HG02943 (cell line): ENCODE measurements around the gene MAN2B2.

Experiments
- ATAC-seq: cut with Tn5 transposase; IDR thresholded peaks from one replicate; pipeline ENCODE4 v1.9.1; 2021; ENCODE audit warnings: mild to moderate bottlenecking, low read depth, moderate library complexity; ENCODE audit not compliant: unreplicated experiment

MAN2B2 gene

DNA sequence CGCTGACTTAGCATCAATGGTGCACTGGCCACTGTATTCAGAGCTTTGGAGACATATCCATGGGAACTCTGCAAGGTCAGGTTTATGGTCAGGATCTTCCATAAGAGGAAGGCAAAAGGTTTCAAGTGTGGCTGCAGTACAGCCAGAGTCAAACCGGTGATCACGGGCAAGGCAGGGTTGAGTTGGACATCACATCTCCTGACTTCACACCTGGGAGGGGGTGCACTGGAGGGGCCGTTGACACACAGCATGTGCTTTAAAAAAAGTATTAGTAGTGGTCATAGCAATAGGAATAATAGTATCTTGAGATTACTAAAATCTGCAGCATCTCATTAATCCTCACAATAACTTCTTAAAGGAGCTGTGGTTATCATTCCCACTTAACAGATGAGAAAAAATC lies 28.9 kb upstream of the MAN2B2 start:
- no peak for ATAC-seq

GRCh38 chr4:6546681-6547447 lies 28.1 kb upstream of the MAN2B2 start:
- ATAC-seq, result no peak

DNA sequence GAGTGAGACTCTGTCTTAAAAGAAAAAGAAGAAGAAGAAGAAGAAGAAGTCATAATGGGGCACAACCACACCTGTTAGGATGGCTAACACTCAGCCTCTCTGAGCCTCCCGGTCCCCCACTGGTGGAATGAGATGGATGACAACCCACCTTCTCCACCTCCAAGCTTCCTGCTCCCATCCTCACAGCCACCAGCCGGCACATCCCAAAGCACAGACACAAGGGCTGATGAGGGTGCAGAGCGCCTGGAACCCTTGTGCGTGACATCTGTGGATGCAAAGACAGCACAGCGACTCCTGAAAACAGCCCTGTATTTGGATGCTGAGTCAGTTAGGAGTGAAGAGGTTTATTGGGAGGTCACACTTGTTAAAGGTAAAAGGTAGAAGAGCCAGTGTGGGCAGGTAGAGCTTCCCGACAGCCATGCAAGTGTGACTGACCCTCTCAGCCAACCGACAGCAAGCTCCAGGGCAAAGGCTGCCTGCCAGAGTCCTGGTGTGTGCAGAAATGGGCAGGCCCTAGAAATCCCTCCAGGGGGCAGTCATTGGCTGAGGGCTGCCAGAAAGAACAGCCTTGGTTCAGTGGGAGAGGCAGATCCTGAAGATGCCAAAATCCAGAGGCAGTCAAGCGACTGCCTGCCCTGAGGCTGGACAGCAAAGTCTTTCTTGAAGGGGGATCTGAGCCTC lies 26.6 kb upstream of the MAN2B2 start:
- no peak for ATAC-seq

DNA sequence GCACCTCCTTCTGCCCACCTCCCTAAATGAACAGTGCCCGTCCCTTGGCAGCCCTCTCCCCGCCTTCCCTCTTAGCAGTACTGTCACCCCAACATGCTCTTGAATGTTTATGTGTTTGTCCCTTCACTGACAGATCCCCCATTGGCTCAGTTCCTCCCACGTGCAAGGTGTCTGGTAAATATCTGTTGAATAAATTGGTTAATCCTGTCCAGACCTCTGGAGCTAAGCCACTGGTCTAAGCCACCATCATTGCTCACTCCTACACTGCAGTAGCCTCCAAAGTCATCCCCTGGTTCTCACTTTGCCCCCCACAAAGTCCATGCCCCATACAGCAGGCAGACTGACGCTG lies 26.1 kb upstream of the MAN2B2 start:
- no peak for ATAC-seq

DNA sequence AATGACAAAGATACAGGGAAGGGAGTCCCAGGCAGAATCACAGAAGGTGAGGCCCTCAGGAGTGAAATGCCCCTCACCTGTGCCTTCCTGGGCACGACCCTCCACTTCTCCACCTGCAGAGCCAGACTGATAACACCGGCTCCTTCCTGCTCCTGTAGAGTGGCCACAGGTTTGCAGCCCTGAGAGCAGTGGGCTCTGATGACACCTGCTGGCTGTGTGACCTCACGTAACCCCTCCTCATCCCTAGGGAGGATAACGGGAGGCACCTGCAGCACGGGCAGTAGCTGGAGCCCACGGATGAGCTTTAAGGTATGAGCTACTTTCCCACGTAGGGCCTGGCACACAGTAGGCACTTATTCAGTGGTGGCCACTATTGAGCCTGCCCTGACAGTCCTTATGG lies 25.5 kb upstream of the MAN2B2 start:
- ATAC-seq, result no peak

DNA sequence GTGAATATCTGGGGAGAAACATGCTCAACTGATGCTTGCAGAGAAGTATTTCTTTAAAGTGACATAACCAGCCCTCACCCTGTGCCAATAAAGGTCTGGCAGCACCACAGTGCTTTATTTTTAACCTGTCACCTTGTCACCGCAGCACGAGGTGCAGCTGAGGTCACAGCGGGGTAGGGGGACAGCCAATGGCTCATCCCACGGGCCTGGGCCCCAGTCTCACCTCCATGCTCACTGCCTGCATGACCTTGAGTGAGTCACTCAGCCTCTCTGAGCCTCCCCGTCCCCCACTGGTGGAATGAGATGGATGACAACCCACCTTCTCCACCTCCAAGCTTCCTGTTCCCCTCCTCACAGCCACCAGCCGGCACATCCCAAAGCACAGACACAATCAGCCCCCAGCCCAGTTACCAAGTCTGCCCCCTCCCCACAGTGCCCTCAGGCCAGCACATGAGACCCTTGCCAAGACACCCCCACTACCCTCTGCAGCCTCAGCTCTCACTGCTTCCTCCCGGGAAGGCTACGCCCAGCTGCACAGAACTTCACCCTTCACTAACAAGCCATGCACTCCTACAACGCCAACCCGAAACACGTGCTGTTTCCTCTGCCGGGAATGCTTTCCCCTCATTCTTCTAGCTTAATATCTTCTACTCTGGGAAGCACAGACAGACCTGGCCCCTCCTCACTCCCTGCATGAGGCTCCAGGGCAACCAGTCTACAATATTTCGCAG lies 24.9 kb upstream of the MAN2B2 start:
- no peak for ATAC-seq

GRCh38 chr4:6550821-6551220 lies 24.2 kb upstream of the MAN2B2 start:
- ATAC-seq, result no peak

DNA sequence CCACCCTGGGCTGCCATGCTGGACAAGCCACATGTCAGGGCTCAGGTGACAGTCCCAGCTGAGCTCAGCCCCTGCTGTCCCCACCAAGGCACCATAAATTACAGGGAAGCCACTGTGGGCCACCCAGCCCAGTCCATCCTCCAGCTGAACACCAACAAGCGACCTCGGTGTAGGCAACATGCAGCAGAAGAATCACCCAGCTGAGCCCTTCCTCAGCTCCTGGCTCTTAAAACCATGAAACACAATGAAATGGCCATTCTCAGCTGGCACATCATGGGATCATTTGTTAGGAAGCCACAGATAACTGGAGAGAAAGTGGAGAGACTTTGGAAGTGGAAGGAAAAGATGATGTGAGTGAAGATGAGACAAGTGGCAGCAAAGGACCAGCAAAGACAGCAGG lies 23.3 kb upstream of the MAN2B2 start:
- ATAC-seq, result no peak

DNA sequence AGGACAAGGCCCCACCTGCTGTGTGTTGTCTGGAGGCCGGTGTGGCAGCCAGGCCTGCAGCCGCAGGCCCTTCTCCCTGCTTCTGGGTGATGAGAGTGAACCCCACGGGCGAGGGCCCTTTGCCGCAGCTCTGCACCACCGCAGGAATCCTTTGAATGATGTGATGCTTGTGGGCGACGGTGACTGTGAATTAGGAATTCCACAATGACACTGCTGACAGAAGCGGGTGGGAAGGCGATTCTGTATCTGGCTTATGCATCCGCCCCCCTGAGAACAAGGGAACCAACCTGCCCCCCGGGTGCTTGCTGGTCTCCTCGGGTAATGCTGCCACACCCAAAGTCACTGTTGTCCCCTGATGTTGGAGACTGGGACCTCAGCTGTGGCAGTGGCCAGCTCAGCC lies 19.5 kb upstream of the MAN2B2 start:
- ATAC-seq, result no peak

DNA sequence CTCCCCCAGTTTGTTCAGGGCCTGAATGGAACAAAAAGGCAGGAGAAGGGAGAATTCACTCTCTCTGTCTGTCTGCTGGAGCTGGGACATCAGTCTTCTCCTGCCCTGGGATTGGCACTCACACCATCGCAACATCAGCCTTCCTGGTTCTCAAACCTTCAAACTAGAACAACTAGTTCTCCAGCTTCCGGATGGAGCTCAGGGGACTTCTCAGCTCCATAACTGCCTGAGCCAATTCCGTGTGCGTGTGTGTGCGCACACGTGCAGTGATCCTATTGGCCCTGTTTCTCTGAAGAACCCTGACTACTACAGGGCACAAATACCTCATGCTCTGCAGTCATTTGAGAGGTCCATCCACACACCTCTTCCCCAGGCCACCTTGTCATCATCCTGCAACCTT lies 18.7 kb upstream of the MAN2B2 start:
- ATAC-seq, result no peak

GRCh38 chr4:6557185-6557584 lies 17.8 kb upstream of the MAN2B2 start:
- ATAC-seq, result no peak

DNA sequence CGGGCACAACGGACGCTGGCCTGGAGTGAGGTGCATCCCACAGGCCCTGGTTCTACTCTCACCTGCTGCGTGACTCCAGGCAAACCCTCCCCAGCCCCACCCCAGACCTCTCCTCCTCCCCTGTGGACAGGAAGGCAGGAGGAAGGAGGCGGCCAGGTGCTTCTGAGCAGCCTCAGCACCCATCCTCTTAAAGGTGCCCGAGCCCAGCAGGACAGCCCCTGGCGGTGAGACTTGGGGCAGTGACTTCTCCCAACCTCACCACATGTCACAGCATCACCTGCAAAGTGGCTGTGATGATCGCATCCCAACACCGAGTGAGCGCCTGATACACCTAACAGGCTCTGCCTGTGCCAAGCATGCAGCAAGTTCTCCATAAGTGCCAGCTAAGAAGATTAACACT lies 17.1 kb upstream of the MAN2B2 start:
- no peak for ATAC-seq

GRCh38 chr4:6560416-6561172 lies 14.4 kb upstream of the MAN2B2 start:
- ATAC-seq, result no peak

GRCh38 chr4:6561173-6561516 lies 13.8 kb upstream of the MAN2B2 start:
- no peak for ATAC-seq

GRCh38 chr4:6561706-6562371 lies 13.2 kb upstream of the MAN2B2 start:
- ATAC-seq, result no peak

DNA sequence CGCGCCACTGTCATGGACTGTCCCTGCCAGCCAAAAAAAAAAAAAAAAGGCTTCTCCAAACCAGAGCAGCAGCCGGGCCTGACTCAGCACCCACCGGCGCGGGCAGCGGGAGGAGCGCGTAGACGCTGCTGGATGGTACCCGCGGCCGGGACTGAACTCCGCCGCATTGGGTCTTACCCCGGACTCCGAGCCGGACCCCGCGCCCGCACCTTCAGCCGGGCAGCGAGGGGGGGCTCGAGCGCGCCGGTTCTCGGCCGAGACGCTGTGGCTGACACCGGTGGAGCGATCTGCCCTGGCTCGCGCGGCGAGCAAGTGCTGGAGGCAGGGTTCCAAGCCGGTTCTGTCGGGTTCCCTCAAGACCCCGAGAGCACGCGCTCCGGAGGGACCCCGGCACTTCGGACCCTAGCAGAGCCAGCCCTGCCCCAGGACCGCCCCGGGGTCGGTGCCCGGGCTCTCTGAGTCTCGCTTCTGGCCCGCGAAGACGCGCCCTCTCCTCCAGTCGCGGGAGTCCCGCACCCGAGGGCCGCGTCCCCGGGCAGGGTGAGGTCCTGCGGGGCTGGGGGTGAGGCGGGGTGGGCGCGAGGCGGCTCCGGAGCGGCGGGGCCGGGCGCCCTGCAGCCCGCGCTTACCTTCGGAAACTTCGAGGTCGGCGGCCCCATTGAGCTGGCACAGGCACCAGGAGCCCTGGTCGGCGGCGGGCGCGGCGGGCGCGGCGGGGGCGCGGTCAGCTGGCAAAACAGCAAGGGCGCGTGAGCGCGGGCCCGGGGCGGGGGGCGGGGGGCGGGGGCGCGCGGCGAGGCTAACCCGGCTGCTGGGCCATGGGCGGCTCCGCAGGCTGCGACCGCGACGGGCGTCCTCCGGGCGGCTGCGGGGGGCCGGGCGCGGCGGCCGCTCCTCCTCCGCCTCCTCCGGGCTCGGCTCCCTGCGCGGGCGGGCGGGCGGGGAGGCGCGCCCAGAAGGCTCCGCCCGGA lies 11.8 kb upstream of the MAN2B2 start:
- no peak for ATAC-seq

DNA sequence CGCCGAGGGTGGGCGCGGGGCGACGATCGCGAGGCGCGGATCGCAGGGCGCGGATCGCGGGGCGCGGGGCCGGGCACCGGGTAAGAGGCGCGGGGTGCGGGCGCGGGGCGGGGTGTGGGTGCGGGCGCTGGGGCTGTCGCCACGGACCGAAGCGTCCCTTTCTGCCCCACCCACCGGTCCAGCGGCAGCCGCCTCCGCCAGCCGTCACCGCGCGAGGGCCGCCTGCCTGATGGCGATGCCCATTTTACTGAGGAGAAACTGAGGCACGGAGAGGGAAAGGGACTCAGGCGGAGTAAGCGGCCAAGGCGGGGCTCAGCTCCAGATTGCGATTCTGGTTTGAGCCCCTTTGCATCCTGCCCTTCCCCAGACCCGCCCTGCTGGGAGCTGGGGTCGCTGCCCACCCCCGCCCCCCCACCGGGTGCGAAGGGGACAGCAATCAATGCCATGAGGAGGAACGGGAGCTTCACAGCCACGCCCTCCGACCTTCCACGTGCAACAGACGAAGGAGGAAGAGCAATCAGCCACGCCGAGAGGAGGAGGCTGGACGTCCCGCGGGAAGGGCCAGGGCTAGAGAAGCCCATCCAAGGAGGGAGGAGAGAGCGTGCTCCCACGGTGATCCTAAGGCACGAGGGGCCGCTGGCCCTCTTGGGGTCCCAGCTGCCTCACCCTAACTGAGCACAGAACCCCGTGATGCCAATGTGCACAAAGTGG lies 10.9 kb upstream of the MAN2B2 start:
- ATAC-seq, result no peak

DNA sequence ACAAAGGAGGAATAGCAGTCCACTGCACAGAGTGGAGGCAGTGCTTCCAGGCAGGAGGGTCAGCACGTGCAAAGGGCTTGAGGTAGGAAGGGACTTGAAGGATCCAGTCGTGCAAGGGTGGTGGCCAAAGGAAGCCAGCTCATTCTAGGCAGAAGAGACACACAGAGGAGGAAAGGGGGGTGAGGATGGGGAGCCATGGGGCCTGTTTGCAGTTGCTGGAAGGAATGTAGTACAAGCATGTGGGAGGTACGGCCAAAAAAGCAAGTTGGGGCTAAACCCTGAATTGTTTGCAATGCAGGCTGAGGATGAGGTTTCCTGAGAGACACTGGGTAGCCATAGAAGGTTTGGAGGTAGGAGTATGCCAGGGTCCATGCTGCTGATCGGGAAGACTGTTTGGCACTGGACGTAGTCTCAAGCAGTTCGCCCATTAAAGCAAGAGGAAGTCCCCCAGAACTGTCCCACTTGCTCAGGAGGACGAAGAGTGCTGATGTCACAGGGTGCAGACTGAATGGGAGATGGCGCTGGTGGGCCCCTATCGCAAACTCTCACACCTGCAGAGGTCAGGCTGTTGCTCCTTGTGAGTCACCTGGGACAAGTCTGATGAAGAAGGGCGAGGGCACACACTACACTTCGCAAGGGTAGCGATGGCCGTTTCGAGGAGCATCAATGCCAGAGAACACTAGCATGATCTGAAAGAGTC lies 9.1 kb upstream of the MAN2B2 start:
- no peak for ATAC-seq
